HCT116 (cell line): ENCODE data around the gene SPRING1. TPM values are rescaled to one million over a fixed set of nuclear protein-coding genes. Genes with fewer than 3 reads are reported as not detected.

ENCODE experiments used
- ATAC-seq: fragments of 200-7000 bp; cut with Tn5 transposase; 2 replicates; pipeline ENCODE4 v1.9.1; 2020; ENCODE audit warnings: mild to moderate bottlenecking, moderate library complexity
- BruUV-seq: library from RNA; stranded (reverse); fragments of 400-500 nt; replicated peaks from 2 replicates; lab custom pipeline; 2021; lab: Mats Ljungman, UMichigan
- CTCF ChIA-PET: fragments of 300-600 bp; sonication (Branson Sonifier 250); formaldehyde crosslinking; loops from one replicate; lab custom pipeline; 2021; ENCODE audit warnings: antibody characterized with exemption; lab: Charles Lee
- POLR2A ChIA-PET: fragments of 300-600, 350-600 bp; sonication (Branson Sonifier 250); formaldehyde crosslinking; loops from one replicate; lab custom pipeline; 2021; ENCODE audit warnings: antibody characterized with exemption; lab: Charles Lee
- RAD21 ChIA-PET, 2 experiments: fragments of 300-600 bp; sonication (Branson Sonifier 250); formaldehyde crosslinking; loops; one replicate each; lab custom pipeline; 2023; ENCODE audit warnings: low total read pairs in 2 of 2; ENCODE audit not compliant: uncharacterized antibody in 2 of 2, unreplicated experiment in 2 of 2, low non-redundant PET in 1 of 2; lab: Charles Lee
- DNase-seq: peaks from one replicate; pipeline ENCODE4 v3.0.0-alpha.2; 2010; ENCODE audit warnings: low read depth, low spot score
- H2AFZ ChIP-seq: fragments of 200-600 bp; shearing (Covaris generic), sonication (generic); 2 replicates; pipeline ENCODE4 v1.6.1; 2017; ENCODE audit warnings: low read depth, mixed run types, mixed read lengths, antibody characterized with exemption, low read length; ENCODE audit not compliant: poor library complexity, severe bottlenecking
- H3K27ac ChIP-seq: 2 replicates; pipeline ENCODE4 v1.5.1; 2012; ENCODE audit warnings: low read depth, low read length
- H3K27me3 ChIP-seq: fragments of 200-600 bp; sonication (generic); 2 replicates; pipeline ENCODE4 v1.6.1; 2016; ENCODE audit warnings: mixed run types, low read length, mixed read lengths; ENCODE audit not compliant: insufficient read depth
- H3K36me3 ChIP-seq, 2 experiments: fragments of 200-500 bp in 1 of 2; fragments of 200-600 bp in 1 of 2; sonication (Bioruptor generic) in 1 of 2; sonication (generic) in 1 of 2; 2 replicates each; pipeline versions ENCODE4 v1.5.1 to v1.6.1; 2014 to 2016; ENCODE audit warnings: low read length in 2 of 2, inconsistent platforms in 1 of 2, mixed read lengths in 1 of 2, mixed run types in 1 of 2; ENCODE audit not compliant: insufficient read depth in 2 of 2, control insufficient read depth in 1 of 2
- H3K4me1 ChIP-seq, 2 experiments: fragments of 200-600 bp in 1 of 2; sonication (generic) in 1 of 2; 2 replicates each; pipeline versions ENCODE4 v1.5.1 to v1.6.1; 2012 to 2017; ENCODE audit warnings: low read length in 2 of 2, inconsistent platforms in 1 of 2, mild to moderate bottlenecking in 1 of 2, mixed read lengths in 1 of 2, mixed run types in 1 of 2, moderate library complexity in 1 of 2; ENCODE audit not compliant: insufficient read depth in 2 of 2, control insufficient read depth in 1 of 2
- H3K4me2 ChIP-seq: fragments of 200-600 bp; sonication (generic); 2 replicates; pipeline ENCODE4 v1.6.1; 2017; ENCODE audit warnings: mixed run types, low read length, mixed read lengths
- H3K4me3 ChIP-seq, 2 experiments: fragments of 200-600 bp in 1 of 2; sonication (generic) in 1 of 2; replicated peaks in 1 of 2; 2 replicates each; pipeline ENCODE4 v1.5.1; 2011 to 2016; ENCODE audit warnings: low read length in 2 of 2, control low read depth in 1 of 2, low read depth in 1 of 2, mild to moderate bottlenecking in 1 of 2, mixed read lengths in 1 of 2, mixed run types in 1 of 2
- H3K79me2 ChIP-seq: fragments of 200-600 bp; sonication (generic); 2 replicates; pipeline ENCODE4 v1.6.1; 2017; ENCODE audit warnings: mild to moderate bottlenecking, mixed run types, low read length, moderate library complexity, mixed read lengths; ENCODE audit not compliant: insufficient read depth
- H3K9ac ChIP-seq: fragments of 200-600 bp; sonication (generic); 2 replicates; pipeline ENCODE4 v1.6.1; 2016; ENCODE audit warnings: low read length, mixed read lengths
- H3K9me2 ChIP-seq: fragments of 200-600 bp; sonication (generic), shearing (Covaris generic); 2 replicates; pipeline ENCODE4 v1.6.1; 2017; ENCODE audit warnings: mixed run types, mild to moderate bottlenecking, moderate library complexity; ENCODE audit not compliant: insufficient read depth
- H3K9me3 ChIP-seq, 2 experiments: fragments of 200-500 bp in 1 of 2; fragments of 200-600 bp in 1 of 2; sonication (Bioruptor generic) in 1 of 2; sonication (generic) in 1 of 2; 2 replicates each; pipeline ENCODE4 v1.6.1; 2014 to 2017; ENCODE audit warnings: low read length in 2 of 2, mixed read lengths in 2 of 2, inconsistent platforms in 1 of 2, low read depth in 1 of 2, mild to moderate bottlenecking in 1 of 2, mixed run types in 1 of 2, moderate library complexity in 1 of 2; ENCODE audit not compliant: control insufficient read depth in 1 of 2, insufficient read depth in 1 of 2
- H4K20me1 ChIP-seq: fragments of 200-600 bp; sonication (generic), shearing (Covaris generic); 2 replicates; pipeline ENCODE4 v1.6.1; 2017; ENCODE audit warnings: mixed run types, mild to moderate bottlenecking, moderate library complexity; ENCODE audit not compliant: insufficient read depth
- ATF3 ChIP-seq: IDR thresholded peaks from 2 replicates; pipeline ENCODE4 v1.6.1; 2012
- EGR1 ChIP-seq: IDR thresholded peaks from 2 replicates; pipeline ENCODE4 v1.6.1; 2012; ENCODE audit warnings: low read depth
- ELF1 ChIP-seq: IDR thresholded peaks from 2 replicates; pipeline ENCODE4 v1.6.1; 2012; ENCODE audit warnings: low read depth, borderline replicate concordance
- EZH2 ChIP-seq: fragments of 200-600 bp; sonication (generic); IDR thresholded peaks from 2 replicates; pipeline ENCODE4 v1.6.1; 2017; ENCODE audit warnings: antibody characterized with exemption, mixed run types
- FOSL1 ChIP-seq: IDR thresholded peaks from 2 replicates; pipeline ENCODE4 v1.6.1; 2012; ENCODE audit warnings: low read depth
- JUND ChIP-seq: IDR thresholded peaks from 2 replicates; pipeline ENCODE4 v1.6.1; 2012
- POLR2A ChIP-seq: IDR thresholded peaks from 2 replicates; pipeline ENCODE4 v1.7.0; 2011; ENCODE audit warnings: borderline replicate concordance; ENCODE audit not compliant: insufficient read depth, insufficient read length; ENCODE audit errors: extremely low read depth
- TCF7L2 ChIP-seq: IDR thresholded peaks from 2 replicates; pipeline ENCODE4 v1.7.0; 2011; ENCODE audit warnings: borderline replicate concordance, inconsistent platforms; ENCODE audit not compliant: insufficient read depth, insufficient read length; ENCODE audit errors: extremely low read depth
- ZFX ChIP-seq: fragments of 450-650 bp; IDR thresholded peaks from 2 replicates; pipeline ENCODE4 v1.6.1; 2017
- intact Hi-C: fragments of 100-400 bp; cut with micrococcal nuclease; formaldehyde crosslinking; loops from 2 replicates; pipeline ENCODE4 v1.10.0; 2022
- total RNA-seq: library from RNA; stranded (reverse); gene quantifications from one replicate; pipeline ENCODE4 v1.2.1, GENCODE V29; 2021; ENCODE audit not compliant: unreplicated experiment
- TF ChIP-seq, protein P1 (sequence below): IDR thresholded peaks from 2 replicates; pipeline ENCODE4 v1.6.1; 2011; ENCODE audit warnings: mild to moderate bottlenecking, low read length, moderate library complexity; ENCODE audit not compliant: insufficient replicate concordance; ENCODE audit errors: extremely low read depth

SPRING1 gene
- total RNA-seq, 1 experiment from 2014 or later, result 28.5 TPM

- Histone ChIP-seq H3K27me3 (no peaks in the 10 kb centered on the region), H3K9ac (no peak overlapping the region), H4K20me1 (no peaks in the 10 kb centered on the region), H3K9me3 (no peaks in the 10 kb centered on the region), H3K4me1 (peaks cover 0 to 3% of the 10 kb centered on the region in 2 experiments; a peak in 3 of 4 replicates), H3K9me2 (no peaks in the 10 kb centered on the region), H2AFZ (no peak overlapping the region), H3K4me3 (no peak overlapping the region), H3K79me2 (no peaks in the 10 kb centered on the region), H3K4me2 (no peak overlapping the region), H3K36me3 (peaks cover 0 to 2% of the 10 kb centered on the region in 2 experiments; a peak in 1 of 4 replicates), H3K27ac (no peak overlapping the region)
- DNase-seq (no peak), ATAC-seq (no peak)
- no TSS peak for BruUV-seq
- ChIA-PET CTCF (no interaction called here), POLR2A (no interaction called here), RAD21 (no interaction called here)
- TF ChIP-seq TCF7L2, result no peak
- no peak for TF ChIP-seq EZH2
- no peak for TF ChIP-seq ATF3
- TF ChIP-seq FOSL1, result no peak
- TF ChIP-seq EGR1, result no peak
- TF ChIP-seq JUND, result no peak
- no peak for TF ChIP-seq ZFX
- TF ChIP-seq, protein P1, sequence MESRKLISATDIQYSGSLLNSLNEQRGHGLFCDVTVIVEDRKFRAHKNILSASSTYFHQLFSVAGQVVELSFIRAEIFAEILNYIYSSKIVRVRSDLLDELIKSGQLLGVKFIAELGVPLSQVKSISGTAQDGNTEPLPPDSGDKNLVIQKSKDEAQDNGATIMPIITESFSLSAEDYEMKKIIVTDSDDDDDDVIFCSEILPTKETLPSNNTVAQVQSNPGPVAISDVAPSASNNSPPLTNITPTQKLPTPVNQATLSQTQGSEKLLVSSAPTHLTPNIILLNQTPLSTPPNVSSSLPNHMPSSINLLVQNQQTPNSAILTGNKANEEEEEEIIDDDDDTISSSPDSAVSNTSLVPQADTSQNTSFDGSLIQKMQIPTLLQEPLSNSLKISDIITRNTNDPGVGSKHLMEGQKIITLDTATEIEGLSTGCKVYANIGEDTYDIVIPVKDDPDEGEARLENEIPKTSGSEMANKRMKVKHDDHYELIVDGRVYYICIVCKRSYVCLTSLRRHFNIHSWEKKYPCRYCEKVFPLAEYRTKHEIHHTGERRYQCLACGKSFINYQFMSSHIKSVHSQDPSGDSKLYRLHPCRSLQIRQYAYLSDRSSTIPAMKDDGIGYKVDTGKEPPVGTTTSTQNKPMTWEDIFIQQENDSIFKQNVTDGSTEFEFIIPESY, result no peak
- TF ChIP-seq POLR2A, result no peak
- no peak for TF ChIP-seq ELF1
- intact Hi-C loops, result no loop called here
Observed at GRCh38 chr12:116714175-116714574, 23.7 kb downstream of the SPRING1 start.
